D721Med (cell line): Measurements from ENCODE around the gene HLA-G.
"Not testable (repeated sequence)": the region's sequence is repeated elsewhere in the genome, so short reads cannot be mapped to it uniquely, and the experiment has no call there.

ENCODE experiments used
- DNase-seq: peaks from one replicate; pipeline ENCODE4 v3.0.0; 2011; ENCODE audit warnings: low spot score; ENCODE audit not compliant: insufficient read length
- FAIRE-seq: peaks from 2 replicates; lab custom pipeline; 2011; peaks lifted over from hg19 to GRCh38; lab: Jason Lieb, UNC
- TF ChIP-seq, protein P1 (sequence below): IDR thresholded peaks from 2 replicates; pipeline ENCODE4 v1.5.1; 2012; ENCODE audit warnings: mild to moderate bottlenecking, control low read depth; ENCODE audit not compliant: insufficient read depth; ENCODE audit errors: missing control alignments

The HLA-G gene

DNA sequence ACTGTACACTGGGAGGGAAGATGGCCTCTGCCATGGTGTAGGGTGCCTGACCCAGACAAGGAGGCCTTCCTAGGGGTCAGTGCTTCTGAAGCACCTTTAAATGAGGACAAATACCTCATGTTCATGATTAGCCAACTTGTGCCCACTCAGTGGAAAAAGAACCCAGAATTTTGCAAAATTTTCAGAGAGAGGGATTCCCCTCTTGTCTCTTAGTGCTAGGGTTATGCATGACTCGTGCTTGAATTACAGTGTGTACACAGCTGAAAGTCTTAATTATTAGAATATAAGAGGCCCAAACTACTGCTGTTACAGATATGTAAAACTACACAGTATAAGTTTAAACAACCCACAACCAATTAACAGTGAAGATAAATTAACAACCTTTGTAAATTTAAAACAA lies 38.0 kb downstream of the HLA-G start:
- no peak for FAIRE-seq
- DNase-seq = no peak
- TF ChIP-seq, protein P1, sequence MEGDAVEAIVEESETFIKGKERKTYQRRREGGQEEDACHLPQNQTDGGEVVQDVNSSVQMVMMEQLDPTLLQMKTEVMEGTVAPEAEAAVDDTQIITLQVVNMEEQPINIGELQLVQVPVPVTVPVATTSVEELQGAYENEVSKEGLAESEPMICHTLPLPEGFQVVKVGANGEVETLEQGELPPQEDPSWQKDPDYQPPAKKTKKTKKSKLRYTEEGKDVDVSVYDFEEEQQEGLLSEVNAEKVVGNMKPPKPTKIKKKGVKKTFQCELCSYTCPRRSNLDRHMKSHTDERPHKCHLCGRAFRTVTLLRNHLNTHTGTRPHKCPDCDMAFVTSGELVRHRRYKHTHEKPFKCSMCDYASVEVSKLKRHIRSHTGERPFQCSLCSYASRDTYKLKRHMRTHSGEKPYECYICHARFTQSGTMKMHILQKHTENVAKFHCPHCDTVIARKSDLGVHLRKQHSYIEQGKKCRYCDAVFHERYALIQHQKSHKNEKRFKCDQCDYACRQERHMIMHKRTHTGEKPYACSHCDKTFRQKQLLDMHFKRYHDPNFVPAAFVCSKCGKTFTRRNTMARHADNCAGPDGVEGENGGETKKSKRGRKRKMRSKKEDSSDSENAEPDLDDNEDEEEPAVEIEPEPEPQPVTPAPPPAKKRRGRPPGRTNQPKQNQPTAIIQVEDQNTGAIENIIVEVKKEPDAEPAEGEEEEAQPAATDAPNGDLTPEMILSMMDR = no peak

DNA sequence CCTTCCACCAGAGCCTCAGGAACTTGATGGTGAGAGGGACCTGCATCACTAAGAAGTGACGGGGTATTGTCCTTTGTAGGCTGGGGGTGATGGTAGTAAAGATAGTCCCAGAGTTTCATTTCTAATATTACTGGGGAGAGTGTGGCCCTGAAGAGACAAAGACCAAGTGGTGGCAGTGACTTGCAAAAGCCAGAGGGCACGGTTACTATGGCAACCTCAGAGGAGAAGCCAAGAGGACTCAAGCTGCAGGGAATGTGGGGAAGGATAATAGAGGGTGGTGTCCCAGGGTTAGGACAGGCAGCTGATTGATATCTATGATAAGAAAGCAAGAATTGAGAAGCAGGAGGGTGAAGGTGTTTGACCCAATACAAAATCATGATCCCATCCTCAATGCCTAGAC lies 42.5 kb downstream of the HLA-G start:
- FAIRE-seq = no peak
- TF ChIP-seq, protein P1 = no peak

DNA sequence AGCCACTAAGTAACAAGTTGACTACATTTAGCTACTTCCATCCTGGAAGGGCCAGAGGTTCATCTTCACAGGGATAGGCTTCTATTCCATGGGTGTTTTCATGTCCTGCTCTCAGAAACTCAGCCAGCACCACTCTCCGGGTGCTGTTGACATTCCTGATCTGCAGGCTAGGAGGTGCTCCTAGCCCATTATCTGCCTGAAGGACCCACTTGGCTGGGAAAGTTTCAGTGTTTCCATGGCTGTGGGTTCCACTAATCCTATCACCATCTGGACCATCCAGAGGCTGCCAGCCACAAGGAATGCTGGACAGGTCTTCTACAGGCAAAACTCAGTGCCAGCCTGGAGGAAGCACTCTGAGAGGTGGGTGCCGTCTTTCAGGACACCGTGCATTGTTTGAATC lies 45.2 kb downstream of the HLA-G start:
- FAIRE-seq (no peak), DNase-seq (no peak)
- TF ChIP-seq, protein P1 = no peak

More for the DNA sequence above, 42.5 kb downstream of the HLA-G start:
- DNase-seq = no peak

DNA sequence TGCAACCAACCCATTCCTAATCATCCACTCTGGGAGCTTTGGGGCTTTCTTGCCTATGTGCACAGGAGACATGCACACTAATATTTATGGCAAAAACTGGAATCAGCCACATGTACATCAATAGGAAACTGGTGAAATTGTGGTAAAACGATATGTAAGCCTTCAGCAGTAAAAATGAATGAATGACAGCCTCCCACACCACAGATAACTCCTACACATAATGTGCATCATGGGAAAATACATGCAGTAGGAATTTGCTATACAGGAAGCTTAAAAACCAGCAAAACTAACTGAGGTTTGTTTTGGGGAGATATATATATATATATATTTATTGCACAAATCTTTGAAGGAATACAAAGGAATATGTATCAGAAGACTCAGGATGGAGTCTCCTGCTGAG lies 47.6 kb downstream of the HLA-G start:
- DNase-seq = no peak
- TF ChIP-seq, protein P1 = no peak
- no peak for FAIRE-seq

DNA sequence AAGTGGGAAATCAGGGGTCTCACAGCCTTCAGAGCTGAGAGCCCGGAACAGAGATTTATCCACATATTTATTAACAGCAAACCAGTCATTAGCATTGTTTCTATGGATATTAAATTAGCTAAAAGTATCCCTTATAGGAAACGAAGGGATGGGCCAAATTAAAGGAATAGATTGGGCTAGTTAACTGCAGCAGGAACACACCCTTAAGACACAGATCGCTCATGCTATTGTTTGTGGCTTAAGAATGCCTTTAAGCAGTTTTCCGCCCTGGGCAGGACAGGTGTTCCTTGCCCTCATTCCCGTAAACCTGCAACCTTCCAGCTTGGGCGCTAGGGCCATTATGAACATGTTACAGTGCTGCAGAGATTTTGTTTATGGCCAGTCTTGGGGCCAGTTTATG lies 48.1 kb downstream of the HLA-G start:
- not testable (repeated sequence) for FAIRE-seq

More for the DNA sequence above, 48.1 kb downstream of the HLA-G start:
- not testable (repeated sequence) for DNase-seq
